ENCODE measurements around the gene S1PR3.

GRCh38 chr9:88990041-88990728 lies 1.1 kb upstream of the S1PR3 start:
- no peak for TF ChIP-seq EZH2 (IDR thresholded peaks at IDR 0.05; ENCODE audit: insufficient read depth, poor library complexity, severe bottlenecking)
- no peak for TF ChIP-seq EZH2phosphoT487 (IDR thresholded peaks at IDR 0.05; ENCODE audit: insufficient read depth, low read depth)
